ENCODE results near the gene POLR3K.
"Not testable (repeated sequence)": the region's sequence is repeated elsewhere in the genome, so short reads cannot be mapped to it uniquely, and the experiment has no call there.

POLR3K gene

DNA sequence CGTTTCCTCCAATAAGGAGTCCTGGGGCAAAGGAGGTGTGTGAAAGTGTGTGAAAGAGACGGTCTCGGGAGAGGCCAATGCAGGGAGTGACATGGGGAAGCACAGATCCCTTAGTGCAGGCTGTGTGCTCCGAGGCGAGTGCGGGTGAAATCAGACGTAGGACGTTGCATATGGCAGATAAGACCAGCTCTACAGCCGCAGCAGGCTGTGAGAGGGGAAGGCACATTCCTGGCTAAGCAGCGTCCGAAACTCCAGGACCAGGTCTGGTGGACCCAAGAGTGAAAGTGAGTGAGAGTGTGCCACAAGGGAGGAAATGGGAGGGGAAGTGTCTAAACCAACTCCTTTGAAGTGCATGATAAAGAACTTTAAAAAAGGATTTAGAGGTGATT is 11.3 kb downstream of the POLR3K start:
- DNase-seq = no peak

- no peak for DNase-seq
Observed at GRCh38 chr16:41439-42068, 11.9 kb downstream of the POLR3K start.

- no peak for DNase-seq
Observed at GRCh38 chr16:38941-39892, 14.2 kb downstream of the POLR3K start.

GRCh38 chr16:38206-38605 is 15.2 kb downstream of the POLR3K start:
- not testable (repeated sequence) for DNase-seq

- DNase-seq = no peak
Observed at GRCh38 chr16:37511-37910, 15.9 kb downstream of the POLR3K start.

- no peak for DNase-seq
Observed at GRCh38 chr16:36336-36984, 16.9 kb downstream of the POLR3K start.

DNA sequence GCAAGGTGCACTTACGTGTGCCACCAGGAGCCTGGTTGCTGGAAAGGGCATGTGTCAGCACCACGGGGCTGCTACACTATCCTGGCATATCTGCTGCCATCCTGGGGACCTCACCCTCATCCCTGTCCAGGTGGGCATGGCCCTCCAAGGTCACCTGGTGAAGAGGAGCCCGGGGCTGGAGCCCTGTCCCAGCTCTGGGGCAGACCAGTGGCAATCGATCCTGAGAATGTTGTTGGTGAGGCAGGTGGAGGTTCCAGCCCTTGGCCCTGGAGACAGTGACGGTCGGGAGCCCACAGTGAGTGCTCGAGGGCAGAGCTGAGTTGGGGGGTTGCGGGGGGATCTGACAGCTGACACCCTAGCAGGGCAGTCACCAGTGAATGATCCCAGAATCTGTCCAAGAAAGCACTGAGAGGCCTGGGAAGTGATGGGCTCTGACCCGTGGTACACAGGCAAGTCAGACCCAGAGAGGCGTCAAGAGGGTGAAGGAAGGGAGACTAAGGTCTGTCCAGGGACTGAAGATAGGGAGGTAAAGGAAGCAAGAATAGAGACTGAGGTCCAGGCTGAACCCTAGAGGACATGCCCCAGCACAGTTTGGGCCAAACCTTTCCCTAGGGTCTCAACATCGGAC is 17.6 kb downstream of the POLR3K start:
- no peak for DNase-seq

DNA sequence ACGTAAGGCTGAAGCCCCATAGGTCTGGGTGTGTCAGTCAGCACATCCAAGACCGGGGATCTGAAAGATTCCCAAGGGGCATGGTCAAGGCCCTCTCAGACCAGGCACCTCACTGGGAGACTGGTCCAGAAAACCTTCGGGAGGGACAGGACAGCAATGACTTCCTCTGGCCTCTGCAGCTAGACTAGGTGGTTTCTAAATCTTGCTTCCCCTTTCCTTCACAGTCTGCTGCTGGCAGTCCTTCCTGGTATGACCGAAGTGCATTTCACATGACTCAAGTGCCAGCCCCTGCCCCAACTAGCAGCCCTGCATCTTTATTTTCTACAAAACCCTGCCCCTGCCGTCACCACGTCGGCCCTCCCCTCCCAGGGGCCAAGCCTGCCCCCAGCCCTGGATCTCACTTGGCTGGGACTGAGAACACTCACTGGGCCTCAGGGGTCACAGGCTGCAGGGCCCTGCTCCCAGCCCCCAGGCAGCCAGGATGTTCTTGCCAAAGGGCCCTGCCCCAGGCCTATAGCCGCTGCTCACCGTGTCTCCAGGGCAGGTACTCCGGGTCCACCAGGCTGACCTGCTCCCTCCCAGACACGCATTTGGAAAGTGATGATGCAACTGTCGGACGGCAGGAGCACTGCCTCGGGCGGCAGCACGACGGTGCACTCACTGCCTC is 18.3 kb downstream of the POLR3K start:
- no peak for DNase-seq

DNA sequence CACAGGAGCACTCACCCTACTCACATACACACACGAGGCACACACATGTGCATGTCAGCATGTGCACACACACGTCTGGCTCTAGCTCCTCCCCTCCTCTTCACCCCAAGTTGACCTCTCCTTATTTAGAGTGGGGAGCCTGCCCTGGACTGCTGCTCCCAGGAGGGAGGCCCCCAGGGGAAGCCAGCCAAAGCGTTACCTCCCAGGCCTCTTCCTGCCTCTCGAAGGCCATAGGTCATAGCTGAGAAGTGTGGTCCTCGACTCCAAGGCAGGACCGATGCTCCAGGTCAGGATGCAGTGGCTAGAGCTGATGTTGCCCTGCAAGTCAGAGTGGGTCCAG is 18.8 kb downstream of the POLR3K start:
- no peak for DNase-seq

DNA sequence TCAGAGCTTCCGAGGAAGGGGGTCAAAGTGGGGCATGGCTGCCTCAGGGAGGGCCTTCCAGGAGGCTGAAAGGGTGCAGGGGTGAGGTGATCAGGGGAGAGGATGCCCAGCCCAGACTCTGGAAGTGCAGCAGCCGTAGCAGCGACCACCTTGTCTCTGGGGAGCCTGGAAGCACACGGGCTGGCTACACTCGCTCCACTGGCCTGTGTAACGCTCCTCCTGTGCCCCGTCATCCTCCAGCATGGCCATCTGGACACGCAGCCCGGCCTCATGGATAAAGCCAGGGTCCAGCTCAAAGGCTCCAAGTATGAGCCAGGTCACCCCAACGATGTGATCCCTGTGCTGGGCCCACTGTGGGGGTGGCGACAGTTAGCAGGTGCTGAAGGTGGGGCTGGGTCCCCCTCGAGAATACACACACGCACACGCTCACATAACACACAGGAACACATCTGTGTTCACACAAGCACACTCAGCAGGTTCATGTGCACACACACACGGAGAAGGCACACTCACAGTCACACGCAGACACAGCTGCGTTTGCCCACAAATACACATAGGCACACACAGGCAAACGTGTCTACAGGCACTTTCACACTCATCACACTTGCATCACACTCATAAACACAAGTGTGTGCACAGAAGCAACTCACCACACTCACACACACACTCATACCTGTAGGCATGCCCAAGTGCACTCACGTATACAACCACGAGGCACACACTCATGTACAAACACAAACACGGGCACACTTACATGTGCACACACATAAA is 19.3 kb downstream of the POLR3K start:
- no peak for DNase-seq

GRCh38 chr16:33154-33876 is 20.1 kb downstream of the POLR3K start:
- DNase-seq = not testable (repeated sequence)

GRCh38 chr16:30627-31026 is 22.8 kb downstream of the POLR3K start:
- DNase-seq = not testable (repeated sequence)

DNA sequence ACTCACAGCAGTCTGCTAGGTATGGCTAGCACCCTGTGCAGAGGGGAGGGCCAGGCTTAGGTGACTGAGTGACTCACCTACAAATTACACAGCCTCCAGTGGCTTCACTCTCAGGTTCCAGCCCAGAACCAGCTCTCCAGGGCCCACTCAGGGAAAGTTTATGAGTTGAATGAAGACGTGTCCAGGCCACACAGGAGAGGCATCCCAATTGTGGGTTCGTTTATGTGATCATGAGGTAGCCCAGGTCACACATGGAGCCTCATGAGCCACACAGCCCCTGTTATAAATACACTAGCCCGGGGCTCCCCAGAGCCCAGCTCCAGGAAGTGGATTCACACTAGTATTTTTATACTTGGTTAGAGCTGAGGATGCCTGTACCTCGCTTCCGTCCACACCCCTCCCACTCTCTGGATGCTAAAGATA is 27.5 kb downstream of the POLR3K start:
- DNase-seq = not testable (repeated sequence)

GRCh38 chr16:24151-24550 is 29.3 kb downstream of the POLR3K start:
- not testable (repeated sequence) for DNase-seq

GRCh38 chr16:20886-21285 is 32.5 kb downstream of the POLR3K start:
- not testable (repeated sequence) for DNase-seq

DNA sequence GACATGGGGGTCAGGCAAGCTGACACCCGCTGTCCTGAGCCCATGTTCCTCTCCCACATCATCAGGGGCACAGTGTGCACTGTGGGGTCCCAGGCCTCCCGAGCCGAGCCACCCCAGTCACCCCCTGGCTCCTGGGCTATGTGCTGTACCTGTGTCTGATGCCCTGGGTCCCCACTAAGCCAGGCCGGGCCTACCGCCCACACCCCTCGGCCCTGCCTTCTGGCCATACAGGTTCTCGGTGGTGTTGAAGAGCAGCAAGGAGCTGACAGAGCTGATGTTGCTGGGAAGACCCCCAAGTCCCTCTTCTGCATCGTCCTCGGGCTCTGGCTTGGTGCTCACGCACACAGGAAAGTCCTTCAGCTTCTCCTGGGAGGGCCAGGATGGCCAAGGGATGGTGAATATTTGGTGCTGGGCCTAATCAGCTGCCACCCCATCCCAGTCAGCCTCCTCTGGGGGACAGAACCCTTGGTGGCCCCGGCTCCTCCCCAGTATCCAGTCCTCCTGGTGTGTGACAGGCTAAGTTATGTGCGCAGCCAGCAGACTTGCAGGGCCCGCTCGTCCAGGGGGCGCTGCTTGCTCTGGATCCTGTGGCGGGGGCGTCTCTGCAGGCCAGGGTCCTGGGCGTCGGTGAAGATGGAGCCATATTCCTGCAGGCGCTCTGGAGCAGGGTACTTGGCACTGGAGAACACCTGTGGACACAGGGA is 36.2 kb downstream of the POLR3K start:
- DNase-seq = not testable (repeated sequence)

- not testable (repeated sequence) for DNase-seq
Observed at GRCh38 chr16:10772-11171, 42.6 kb downstream of the POLR3K start.

DNA sequence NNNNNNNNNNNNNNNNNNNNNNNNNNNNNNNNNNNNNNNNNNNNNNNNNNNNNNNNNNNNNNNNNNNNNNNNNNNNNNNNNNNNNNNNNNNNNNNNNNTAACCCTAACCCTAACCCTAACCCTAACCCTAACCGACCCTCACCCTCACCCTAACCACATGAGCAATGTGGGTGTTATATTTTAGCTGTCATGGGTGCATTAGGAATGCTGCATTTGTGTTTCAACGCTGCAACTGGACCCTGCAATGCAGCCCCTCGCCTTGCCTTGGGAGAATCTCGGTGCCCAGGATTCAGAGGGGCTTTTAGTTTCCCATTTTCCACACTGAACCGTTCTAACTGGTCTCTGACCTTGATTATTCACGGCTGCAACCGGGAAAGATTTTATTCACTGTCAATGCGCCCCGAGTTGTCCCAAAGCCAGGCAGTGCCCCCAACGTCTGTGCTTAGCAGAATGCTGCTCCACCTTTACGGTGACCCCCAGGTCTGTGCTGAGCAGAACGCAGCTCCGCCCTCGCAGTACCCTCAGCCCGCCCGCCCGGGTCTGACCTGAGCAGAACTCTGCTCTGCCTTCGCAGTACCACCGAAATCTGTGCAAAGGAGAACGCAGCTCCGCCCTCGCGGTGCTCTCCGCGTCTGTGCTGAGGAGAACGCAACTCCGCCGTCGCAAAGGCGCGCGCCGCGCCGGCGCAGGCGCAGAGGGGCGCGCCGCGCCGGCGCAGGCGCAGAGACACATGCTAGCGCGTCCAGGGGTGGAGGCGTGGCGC is 43.3 kb downstream of the POLR3K start:
- no peak for DNase-seq
